H1 (cell line): ENCODE results near the gene DLG4. TPM values are rescaled to one million over a fixed set of nuclear protein-coding genes. Genes with fewer than 3 reads are reported as not detected.

Experiments used
- CTCF ChIA-PET: fragments of 300-600 bp; sonication (Branson Sonifier 250); formaldehyde crosslinking; loops from one replicate; lab custom pipeline; 2021; ENCODE audit not compliant: partially characterized antibody; lab: Charles Lee
- POLR2A ChIA-PET: fragments of 300-600 bp; sonication (Branson Sonifier 250); formaldehyde crosslinking; loops from one replicate; lab custom pipeline; 2021; ENCODE audit warnings: inconsistent platforms; ENCODE audit not compliant: partially characterized antibody; lab: Charles Lee
- DNase-seq, 2 experiments: peaks; one replicate each; pipeline versions ENCODE4 v3.0.0 to v3.0.0-alpha.2; 2010 to 2022; ENCODE audit warnings: low spot score in 2 of 2, low read depth in 1 of 2, mixed read lengths in 1 of 2
- FAIRE-seq: peaks from 2 replicates; lab custom pipeline; 2011; peaks lifted over from hg19 to GRCh38; lab: Jason Lieb, UNC
- H2AFZ ChIP-seq: 2 replicates; pipeline ENCODE4 v1.8.1; 2012; ENCODE audit warnings: low read length, inconsistent platforms
- H2AK5ac ChIP-seq: 2 replicates; pipeline ENCODE4 v1.6.1; 2013; ENCODE audit warnings: low read depth, low read length
- H2BK120ac ChIP-seq: replicated peaks from 2 replicates; pipeline ENCODE3; 2013; ENCODE audit warnings: low read depth, low read length, inconsistent platforms
- H2BK12ac ChIP-seq: 2 replicates; pipeline ENCODE4 v1.6.1; 2013; ENCODE audit warnings: low read depth, low read length
- H2BK15ac ChIP-seq: 2 replicates; pipeline ENCODE4 v1.6.1; 2013; ENCODE audit warnings: low read length
- H2BK20ac ChIP-seq: 2 replicates; pipeline ENCODE4 v1.6.1; 2013; ENCODE audit warnings: low read length
- H2BK5ac ChIP-seq: 2 replicates; pipeline ENCODE4 v1.6.1; 2013; ENCODE audit warnings: low read depth, low read length
- H3K14ac ChIP-seq: 2 replicates; pipeline ENCODE4 v1.6.1; 2013; ENCODE audit warnings: inconsistent platforms; ENCODE audit not compliant: insufficient read length
- H3K18ac ChIP-seq: 2 replicates; pipeline ENCODE4 v1.6.1; 2013; ENCODE audit warnings: low read length; ENCODE audit errors: extremely low read depth
- H3K23ac ChIP-seq: 2 replicates; pipeline ENCODE4 v1.6.1; 2013; ENCODE audit warnings: inconsistent platforms; ENCODE audit not compliant: insufficient read length
- H3K23me2 ChIP-seq: 2 replicates; pipeline ENCODE4 v1.6.1; 2013; ENCODE audit warnings: low read depth, low read length
- H3K27ac ChIP-seq: 2 replicates; pipeline ENCODE4 v1.6.1; 2011; ENCODE audit warnings: low read depth, low read length, inconsistent platforms
- H3K27me3 ChIP-seq, 4 experiments: replicated peaks in 1 of 4; 1 replicate in 1 of 4; 2 replicates in 3 of 4; pipeline versions ENCODE4 v1.6.1 to v1.8.1; 2011 to 2013; ENCODE audit warnings: low read length in 3 of 4, mild to moderate bottlenecking in 3 of 4, inconsistent platforms in 2 of 4, mixed read lengths in 2 of 4, moderate library complexity in 1 of 4; ENCODE audit not compliant: control insufficient read depth in 3 of 4, insufficient read depth in 3 of 4; ENCODE audit errors: extremely low read depth in 1 of 4
- H3K36me3 ChIP-seq, 4 experiments: 2 replicates each; pipeline versions ENCODE4 v1.6.1 to v1.8.1; 2011 to 2013; ENCODE audit warnings: mild to moderate bottlenecking in 4 of 4, low read length in 3 of 4, moderate library complexity in 2 of 4, control low read depth in 1 of 4, inconsistent platforms in 1 of 4; ENCODE audit not compliant: insufficient read depth in 4 of 4, control insufficient read depth in 2 of 4
- H3K4ac ChIP-seq: replicated peaks from 2 replicates; pipeline ENCODE3; 2013; ENCODE audit warnings: low read length, low read depth, mixed read lengths, inconsistent platforms; ENCODE audit not compliant: insufficient read length
- H3K4me1 ChIP-seq, 4 experiments: replicated peaks in 1 of 4; 1 replicate in 1 of 4; 2 replicates in 3 of 4; pipeline versions ENCODE4 v1.6.1 to v1.8.1; 2011 to 2013; ENCODE audit warnings: low read length in 3 of 4, inconsistent platforms in 2 of 4, mixed read lengths in 1 of 4; ENCODE audit not compliant: insufficient read depth in 4 of 4, control insufficient read depth in 3 of 4
- H3K4me2 ChIP-seq, 2 experiments: 2 replicates each; pipeline versions ENCODE4 v1.6.1 to v1.8.1; 2011 to 2013; ENCODE audit warnings: low read depth in 2 of 2, low read length in 2 of 2, control low read depth in 1 of 2, inconsistent platforms in 1 of 2, mild to moderate bottlenecking in 1 of 2; ENCODE audit not compliant: insufficient read depth in 1 of 2
- H3K4me3 ChIP-seq, 4 experiments: fragments of 200-600, 300-600 bp in 1 of 4; sonication (generic), shearing (Covaris generic), sonication (Bioruptor Twin) in 1 of 4; 2 replicates each; pipeline versions ENCODE4 v1.5.1 to v1.8.1; 2011 to 2016; ENCODE audit warnings: low read length in 4 of 4, low read depth in 3 of 4, control low read depth in 2 of 4, inconsistent platforms in 2 of 4, mild to moderate bottlenecking in 2 of 4, mixed read lengths in 1 of 4, moderate library complexity in 1 of 4; ENCODE audit not compliant: insufficient read depth in 2 of 4; ENCODE audit errors: extremely low read depth in 1 of 4
- H3K56ac ChIP-seq: replicated peaks from 2 replicates; pipeline ENCODE3; 2013; ENCODE audit warnings: low read depth, mild to moderate bottlenecking, mixed read lengths, low read length, inconsistent platforms; ENCODE audit not compliant: insufficient read length
- H3K79me1 ChIP-seq: 2 replicates; pipeline ENCODE4 v1.6.1; 2013; ENCODE audit warnings: low read depth, low read length, control low read depth
- H3K79me2 ChIP-seq, 2 experiments: 2 replicates each; pipeline versions ENCODE4 v1.6.1 to v1.8.1; 2012 to 2013; ENCODE audit warnings: low read length in 2 of 2, mild to moderate bottlenecking in 2 of 2, inconsistent platforms in 1 of 2; ENCODE audit not compliant: insufficient read depth in 2 of 2, control insufficient read depth in 1 of 2
- H3K9ac ChIP-seq, 4 experiments: replicated peaks in 1 of 4; 1 replicate in 1 of 4; 2 replicates in 3 of 4; pipeline versions ENCODE4 v1.6.1 to v1.8.1; 2011 to 2013; ENCODE audit warnings: low read depth in 3 of 4, low read length in 3 of 4, control low read depth in 2 of 4, mild to moderate bottlenecking in 2 of 4, moderate library complexity in 2 of 4, inconsistent platforms in 1 of 4; ENCODE audit errors: extremely low read depth in 1 of 4
- H3K9me3 ChIP-seq, 2 experiments: 2 replicates each; pipeline versions ENCODE4 v1.6.1 to v1.8.1; 2012 to 2013; ENCODE audit warnings: mild to moderate bottlenecking in 2 of 2, moderate library complexity in 2 of 2, control low read depth in 1 of 2, inconsistent platforms in 1 of 2, low read depth in 1 of 2, low read length in 1 of 2, mixed read lengths in 1 of 2; ENCODE audit not compliant: insufficient read depth in 2 of 2
- H4K20me1 ChIP-seq, 2 experiments: replicated peaks in 1 of 2; 2 replicates each; pipeline versions ENCODE3 to v1.8.1; 2011 to 2013; ENCODE audit warnings: inconsistent platforms in 2 of 2, low read length in 2 of 2, mild to moderate bottlenecking in 1 of 2; ENCODE audit not compliant: insufficient read depth in 2 of 2, control insufficient read depth in 1 of 2
- H4K5ac ChIP-seq: 2 replicates; pipeline ENCODE4 v1.6.1; 2013; ENCODE audit warnings: low read length, low read depth, mixed read lengths, inconsistent platforms; ENCODE audit not compliant: insufficient read length
- H4K8ac ChIP-seq: 2 replicates; pipeline ENCODE4 v1.8.0; 2013; ENCODE audit warnings: mild to moderate bottlenecking, moderate library complexity, low read length, inconsistent platforms; ENCODE audit not compliant: insufficient read depth; ENCODE audit errors: extremely low read depth
- H4K91ac ChIP-seq: replicated peaks from 2 replicates; pipeline ENCODE3; 2013; ENCODE audit warnings: low read length, mixed read lengths, inconsistent platforms; ENCODE audit not compliant: insufficient read length
- CEBPB ChIP-seq: IDR thresholded peaks from 2 replicates; pipeline ENCODE4 v1.6.1; 2012; ENCODE audit warnings: low read depth, low read length
- MAFK ChIP-seq: IDR thresholded peaks from 2 replicates; pipeline ENCODE4 v1.6.1; 2012; ENCODE audit warnings: low read depth, mild to moderate bottlenecking, improper control_type of control experiment, low read length
- RBBP5 ChIP-seq: IDR thresholded peaks from 2 replicates; pipeline ENCODE4 v1.7.1; 2012; ENCODE audit warnings: low read depth, mild to moderate bottlenecking, inconsistent platforms, low read length, moderate library complexity, borderline replicate concordance
- WGBS, 2 experiments: shearing (Covaris generic) in 1 of 2; methylation state at CpG; one replicate each; pipeline versions ENCODE4 v1.1.6 to v1.1.7; 2013 to 2015; ENCODE audit warnings: low lambda C conversion rate in 2 of 2, mixed read lengths in 2 of 2, inconsistent platforms in 1 of 2, low coverage in 1 of 2, missing lambda C conversion rate in 1 of 2; ENCODE audit not compliant: insufficient replicate concordance in 2 of 2, insufficient coverage in 1 of 2, insufficient read length in 1 of 2; ENCODE audit errors: extremely low coverage in 1 of 2, missing lambda C conversion rate in 1 of 2; 5-methylcytosine and 5-hydroxymethylcytosine counted together
- polyA plus RNA-seq, 7 experiments: library from polyadenylated mRNA; depleted of rRNA in 3 of 7; stranded (reverse) in 5 of 7; unstranded in 2 of 7; fragments of >200 nt in 5 of 7; fragments of 200-250 nt in 2 of 7; gene quantifications; 1 replicate in 5 of 7; 2 replicates in 1 of 7; 4 replicates in 1 of 7; pipeline versions ENCODE4 v1.2.1 to v1.2.3, GENCODE V29; 2011 to 2013; ENCODE audit warnings: missing spikeins in 2 of 7, mixed read lengths in 2 of 7
- total RNA-seq: library from RNA; stranded (reverse); fragmentation: NEBNext Ultra II Directional; extraction: Animal tissue kit (Norgen Biotek cat#: 25700); gene quantifications from 2 replicates; pipeline ENCODE4 v1.2.1, GENCODE V29; 2021
- TF ChIP-seq, protein P1 (sequence below), 3 experiments: IDR thresholded peaks; 1 replicate in 2 of 3; 2 replicates in 1 of 3; pipeline versions ENCODE4 v1.5.1 to v1.6.1; 2011; ENCODE audit warnings: low read length in 3 of 3, mild to moderate bottlenecking in 3 of 3, inconsistent platforms in 2 of 3, low read depth in 1 of 3, moderate library complexity in 1 of 3; ENCODE audit not compliant: insufficient read depth in 1 of 3; ENCODE audit errors: control extremely low read depth in 1 of 3

DLG4 gene
- total and polyA plus RNA-seq, 2 of the 8 experiments (the other 6 are each of a cell fraction or from before 2014, with no cell fraction given): 18.9 to 45.9 TPM

GRCh38 chr17:7237266-7237760, 17.7 kb upstream of the DLG4 start:
- H3K4me2 ChIP-seq: peak overlapping the region; percentile 74 to 77
- H2AFZ ChIP-seq: no peak overlapping the region
- peaks cover 7 to 64% of the 10 kb centered on the region in 2 experiments for H3K79me2 ChIP-seq
- H2BK120ac ChIP-seq: no peak overlapping the region
- no peak overlapping the region for H3K14ac ChIP-seq
- peaks cover 8% of the 10 kb centered on the region; the same call in 1 of the 2 replicates for H3K79me1 ChIP-seq
- no peak overlapping the region for H4K8ac ChIP-seq
- H2BK15ac ChIP-seq: no peak overlapping the region
- H3K56ac ChIP-seq: no peak overlapping the region
- H3K23ac ChIP-seq: no peak overlapping the region
- peak overlapping the region; percentile 94 for H3K4ac ChIP-seq
- H4K5ac ChIP-seq: no peak overlapping the region
- peak overlapping the region in 1 of 4 experiments; percentile 56; a peak in 2 of 7 replicates for H3K9ac ChIP-seq
- H2BK20ac ChIP-seq: no peak overlapping the region
- CTCF ChIA-PET: interaction anchor here (1.2 to 6.4 kb wide), 2 partner anchors 13 to 16 kb away, joined by 3 to 46 read pairs; partner anchors contain the start of genes ACADVL and DLG4
- peaks cover 10% of the 10 kb centered on the region; the same call in 1 of the 2 replicates for H3K23me2 ChIP-seq
- DNase-seq (no peak), FAIRE-seq (no peak)
- H2BK5ac ChIP-seq: no peak overlapping the region; the same call in 1 of the 2 replicates
- no peak overlapping the region for H2BK12ac ChIP-seq
- peak overlapping the region; percentile 47 to 95 (median 74); a peak in 6 of 8 replicates for H3K4me3 ChIP-seq
- no peak overlapping the region for H2AK5ac ChIP-seq
- POLR2A ChIA-PET: interaction anchor here (1.1 to 19.7 kb wide), 9 partner anchors 11 to 81 kb away, joined by 3 to 386 read pairs (median 22); partner anchors contain the start of genes ACADVL, CLDN7, CTDNEP1 and DLG4
- TF ChIP-seq RBBP5: no peak
- TF ChIP-seq, protein P1, sequence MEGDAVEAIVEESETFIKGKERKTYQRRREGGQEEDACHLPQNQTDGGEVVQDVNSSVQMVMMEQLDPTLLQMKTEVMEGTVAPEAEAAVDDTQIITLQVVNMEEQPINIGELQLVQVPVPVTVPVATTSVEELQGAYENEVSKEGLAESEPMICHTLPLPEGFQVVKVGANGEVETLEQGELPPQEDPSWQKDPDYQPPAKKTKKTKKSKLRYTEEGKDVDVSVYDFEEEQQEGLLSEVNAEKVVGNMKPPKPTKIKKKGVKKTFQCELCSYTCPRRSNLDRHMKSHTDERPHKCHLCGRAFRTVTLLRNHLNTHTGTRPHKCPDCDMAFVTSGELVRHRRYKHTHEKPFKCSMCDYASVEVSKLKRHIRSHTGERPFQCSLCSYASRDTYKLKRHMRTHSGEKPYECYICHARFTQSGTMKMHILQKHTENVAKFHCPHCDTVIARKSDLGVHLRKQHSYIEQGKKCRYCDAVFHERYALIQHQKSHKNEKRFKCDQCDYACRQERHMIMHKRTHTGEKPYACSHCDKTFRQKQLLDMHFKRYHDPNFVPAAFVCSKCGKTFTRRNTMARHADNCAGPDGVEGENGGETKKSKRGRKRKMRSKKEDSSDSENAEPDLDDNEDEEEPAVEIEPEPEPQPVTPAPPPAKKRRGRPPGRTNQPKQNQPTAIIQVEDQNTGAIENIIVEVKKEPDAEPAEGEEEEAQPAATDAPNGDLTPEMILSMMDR (IDR thresholded peaks at IDR 0.05; ENCODE audit: control extremely low read depth in 1 of 3, insufficient read depth in 1 of 3, low read depth in 1 of 3, low read length in 3 of 3): no peak
- no peak for TF ChIP-seq MAFK
- no peak for TF ChIP-seq CEBPB
- H4K91ac ChIP-seq: no peak overlapping the region
- H3K18ac ChIP-seq: no peak overlapping the region
- H3K9me3 ChIP-seq: no peaks in the 10 kb centered on the region
- WGBS, 2 experiments: 51% methylated on average over 6 of the region's 6 CpGs; no CpG with 5 or more reads in 1 of the 2 experiments
- H4K20me1 ChIP-seq: peaks cover 11 to 22% of the 10 kb centered on the region in 2 experiments
- H3K27me3 ChIP-seq: no peaks in the 10 kb centered on the region
- H3K36me3 ChIP-seq: peaks cover 15 to 36% (median 22%) of the 10 kb centered on the region in 4 experiments; a peak in 6 of 8 replicates
- no peak overlapping the region for H3K27ac ChIP-seq
- H3K4me1 ChIP-seq: peaks cover 5 to 24% (median 12%) of the 10 kb centered on the region in 4 experiments
